GM21786 (cell line): ENCODE data around the gene MED15.

Experiments
- ATAC-seq: cut with Tn5 transposase; IDR thresholded peaks from one replicate; pipeline ENCODE4 v1.9.1; 2021; ENCODE audit not compliant: unreplicated experiment

Gene MED15

GRCh38 chr22:20508815-20509271 lies 1.4 kb downstream of the MED15 start:
- no peak for ATAC-seq

GRCh38 chr22:20509344-20510047 lies 2.1 kb downstream of the MED15 start:
- no peak for ATAC-seq

- ATAC-seq = no peak
These were observed 3.6 kb downstream of the MED15 start for GRCh38 chr22:20510811-20511577.

- no peak for ATAC-seq
These were observed 4.3 kb downstream of the MED15 start for GRCh38 chr22:20511578-20512229.

GRCh38 chr22:20514658-20515406 lies 7.4 kb downstream of the MED15 start:
- no peak for ATAC-seq

GRCh38 chr22:20516399-20516798 lies 9.0 kb downstream of the MED15 start:
- ATAC-seq = no peak

GRCh38 chr22:20517422-20517821 lies 10.0 kb downstream of the MED15 start:
- no peak for ATAC-seq

GRCh38 chr22:20517841-20518592 lies 10.6 kb downstream of the MED15 start:
- ATAC-seq = no peak

GRCh38 chr22:20519558-20519957 lies 12.1 kb downstream of the MED15 start:
- ATAC-seq = no peak

- no peak for ATAC-seq
These were observed 12.7 kb downstream of the MED15 start for GRCh38 chr22:20520093-20520511.

GRCh38 chr22:20522134-20523004 lies 15.0 kb downstream of the MED15 start:
- no peak for ATAC-seq

- no peak for ATAC-seq
These were observed 15.9 kb downstream of the MED15 start for GRCh38 chr22:20523086-20523983.

- no peak for ATAC-seq
These were observed 16.6 kb downstream of the MED15 start for GRCh38 chr22:20524004-20524481.

GRCh38 chr22:20525048-20525447 lies 17.6 kb downstream of the MED15 start:
- no peak for ATAC-seq

GRCh38 chr22:20526305-20526627 lies 18.9 kb downstream of the MED15 start:
- no peak for ATAC-seq

- ATAC-seq = no peak
These were observed 19.4 kb downstream of the MED15 start for GRCh38 chr22:20526628-20527355.

GRCh38 chr22:20528405-20528978 lies 21.1 kb downstream of the MED15 start:
- no peak for ATAC-seq
